PC-9 (cell line): ENCODE measurements around the gene NAPSA. TPM values are rescaled to one million over a fixed set of nuclear protein-coding genes. Genes with fewer than 3 reads are reported as not detected.

Experiments used
- BruUV-seq: library from RNA; stranded (reverse); fragments of 400-500 nt; replicated peaks from 2 replicates; lab custom pipeline; 2021; lab: Mats Ljungman, UMichigan
- CTCF ChIA-PET: fragments of 300-600 bp; sonication (Branson Sonifier 250); formaldehyde crosslinking; loops from one replicate; lab custom pipeline; 2022; ENCODE audit warnings: antibody characterized with exemption; lab: Charles Lee
- POLR2A ChIA-PET: fragments of 300-600 bp; sonication (Branson Sonifier 250); formaldehyde crosslinking; loops from one replicate; lab custom pipeline; 2022; ENCODE audit warnings: antibody characterized with exemption; ENCODE audit not compliant: unreplicated experiment; lab: Charles Lee
- DNase-seq, 2 experiments: peaks; one replicate each; pipeline versions ENCODE4 v3.0.0 to v3.0.0-alpha.2; 2015 to 2022; ENCODE audit warnings: mixed read lengths in 1 of 2
- H2AFZ ChIP-seq: fragments of 200-600 bp; sonication (generic); 2 replicates; pipeline ENCODE4 v1.8.1; 2017; ENCODE audit warnings: antibody characterized with exemption
- H3F3A ChIP-seq: fragments of 200-600 bp; sonication (generic); 2 replicates; pipeline ENCODE4 v1.8.1; 2017; ENCODE audit warnings: antibody characterized with exemption, mild to moderate bottlenecking, low read depth; ENCODE audit not compliant: insufficient read depth
- H3K27ac ChIP-seq: fragments of 200-600 bp; sonication (generic); 2 replicates; pipeline ENCODE4 v1.6.1; 2016; ENCODE audit warnings: mixed run types
- H3K27me3 ChIP-seq: fragments of 200-600 bp; sonication (generic); 2 replicates; pipeline ENCODE4 v1.6.1; 2016; ENCODE audit warnings: low read depth, mixed run types; ENCODE audit not compliant: insufficient read depth
- H3K36me3 ChIP-seq: fragments of 200-600 bp; sonication (generic); 2 replicates; pipeline ENCODE4 v1.6.1; 2016; ENCODE audit warnings: low read depth, mixed run types
- H3K4me1 ChIP-seq: fragments of 200-600 bp; sonication (generic); replicated peaks from 2 replicates; pipeline ENCODE4 v1.6.1; 2016; ENCODE audit warnings: mixed run types; ENCODE audit not compliant: insufficient read depth
- H3K4me2 ChIP-seq: fragments of 200-600 bp; sonication (generic); 2 replicates; pipeline ENCODE4 v1.6.1; 2017; ENCODE audit warnings: mixed run types
- H3K4me3 ChIP-seq: fragments of 200-600 bp; sonication (generic); 2 replicates; pipeline ENCODE4 v1.6.1; 2016; ENCODE audit warnings: mixed run types
- H3K79me2 ChIP-seq: fragments of 200-600 bp; sonication (generic); 2 replicates; pipeline ENCODE4 v1.6.1; 2017; ENCODE audit warnings: low read depth, mixed run types
- H3K9me2 ChIP-seq: fragments of 200-600 bp; sonication (generic); 2 replicates; pipeline ENCODE4 v1.8.1; 2017; ENCODE audit warnings: mild to moderate bottlenecking; ENCODE audit not compliant: insufficient read depth
- H3K9me3 ChIP-seq: fragments of 200-600 bp; sonication (generic); 2 replicates; pipeline ENCODE4 v1.8.1; 2016; ENCODE audit warnings: low read depth; ENCODE audit not compliant: insufficient read depth
- H4K20me1 ChIP-seq: fragments of 200-600 bp; sonication (generic); 2 replicates; pipeline ENCODE4 v1.8.1; 2017; ENCODE audit not compliant: insufficient read depth
- CTCF ChIP-seq: fragments of 200-600 bp; sonication (generic); conservative IDR thresholded peaks from 2 replicates; pipeline ENCODE4 v1.6.1; 2017; ENCODE audit warnings: mixed run types, antibody characterized with exemption, mild to moderate bottlenecking, moderate library complexity
- EZH2 ChIP-seq: fragments of 200-600 bp; sonication (generic); IDR thresholded peaks from 2 replicates; pipeline ENCODE4 v1.8.0; 2017; ENCODE audit warnings: antibody characterized with exemption, low read depth
- intact Hi-C: fragments of 100-400 bp; cut with micrococcal nuclease; formaldehyde crosslinking; loops from one replicate; pipeline ENCODE4 v1.10.0; 2022; ENCODE audit not compliant: unreplicated experiment
- total RNA-seq: library from RNA; stranded (reverse); gene quantifications from 2 replicates; pipeline ENCODE4 v1.2.3, GENCODE V29; 2021

Gene NAPSA
- total RNA-seq, 1 experiment from 2014 or later = 1.7 TPM

- 0 out of 2 replicates have a peak, but pooled peaks cover 15% of the 10 kb centered on the region for H3K36me3 ChIP-seq
- H3K79me2 ChIP-seq = no peaks in the 10 kb centered on the region
- H3K9me2 ChIP-seq = no peaks in the 10 kb centered on the region
- POLR2A ChIA-PET = no interaction called here
- no peak for DNase-seq
- no peak overlapping the region for H3K4me2 ChIP-seq
- H3K27me3 ChIP-seq = no peaks in the 10 kb centered on the region
- H3F3A ChIP-seq = peaks cover 6% of the 10 kb centered on the region; the same call in 1 of the 2 replicates
- no peak overlapping the region for H3K27ac ChIP-seq
- CTCF ChIA-PET = no interaction called here
- BruUV-seq = no TSS peak
- no peaks in the 10 kb centered on the region for H3K9me3 ChIP-seq
- no peak for TF ChIP-seq CTCF
- TF ChIP-seq EZH2 = no peak
- H3K4me3 ChIP-seq = no peak overlapping the region
- no peaks in the 10 kb centered on the region for H3K4me1 ChIP-seq
- intact Hi-C loops = no loop called here
- H2AFZ ChIP-seq = no peak overlapping the region
- H4K20me1 ChIP-seq = no peaks in the 10 kb centered on the region
Measured at GRCh38 chr19:50406829-50407228, 41.4 kb upstream of the NAPSA start.

DNA sequence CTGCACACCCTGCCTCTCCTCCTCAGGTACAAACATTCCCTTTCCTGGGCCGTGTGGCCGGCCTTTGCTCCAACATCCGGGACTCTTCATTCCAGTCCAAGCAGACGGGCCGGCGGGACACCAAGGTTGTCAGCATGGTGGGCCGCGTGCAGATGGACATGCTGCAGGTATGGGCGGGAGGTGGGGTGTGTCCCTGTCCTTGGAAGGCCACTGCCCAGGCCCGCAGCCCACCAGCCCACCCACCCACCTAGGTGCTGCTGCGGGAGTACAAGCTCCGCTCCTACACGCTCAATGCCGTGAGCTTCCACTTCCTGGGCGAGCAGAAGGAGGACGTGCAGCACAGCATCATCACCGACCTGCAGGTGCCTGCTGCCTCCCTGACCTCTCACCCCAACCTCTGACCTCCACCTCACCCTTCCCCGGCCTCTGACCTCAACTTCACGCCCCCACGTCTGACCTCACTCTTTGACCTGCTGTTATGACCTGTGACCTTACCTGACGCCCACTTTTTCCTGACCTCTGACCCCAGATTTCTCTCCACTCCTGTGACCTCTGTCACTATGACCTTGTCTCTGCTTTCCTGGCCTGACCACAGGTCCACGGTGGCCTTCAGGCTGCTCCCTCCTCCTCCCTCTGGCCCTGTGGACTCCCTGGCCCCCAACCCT is 40.8 kb upstream of the NAPSA start:
- TF ChIP-seq CTCF = no peak
- no peak for TF ChIP-seq EZH2
- Histone ChIP-seq H3K4me2 (no peak overlapping the region), H3K9me3 (no peaks in the 10 kb centered on the region), H3F3A (peaks cover 6% of the 10 kb centered on the region; the same call in 1 of the 2 replicates), H2AFZ (no peak overlapping the region), H3K27ac (no peak overlapping the region), H3K36me3 (0 out of 2 replicates have a peak, but pooled peaks cover 15% of the 10 kb centered on the region), H3K79me2 (no peaks in the 10 kb centered on the region), H3K4me1 (no peaks in the 10 kb centered on the region), H3K4me3 (no peak overlapping the region), H4K20me1 (no peaks in the 10 kb centered on the region), H3K9me2 (no peaks in the 10 kb centered on the region), H3K27me3 (no peaks in the 10 kb centered on the region)
- no peak for DNase-seq
- ChIA-PET CTCF (no interaction called here), POLR2A (no interaction called here)
- intact Hi-C loops = no loop called here
- no TSS peak for BruUV-seq

- H3K27me3 ChIP-seq = no peaks in the 10 kb centered on the region
- intact Hi-C loops = no loop called here
- peaks cover 6% of the 10 kb centered on the region for H4K20me1 ChIP-seq
- POLR2A ChIA-PET = interaction anchor here (0.6 kb wide), 1 partner anchor 32 kb away, joined by 3 read pairs; no protein-coding TSS in a partner anchor
- H3K36me3 ChIP-seq = 0 out of 2 replicates have a peak, but pooled peaks cover 15% of the 10 kb centered on the region
- TF ChIP-seq CTCF = no peak
- no peak for TF ChIP-seq EZH2
- CTCF ChIA-PET = no interaction called here
- no peaks in the 10 kb centered on the region for H3K9me3 ChIP-seq
- DNase-seq = no peak
- H3K4me3 ChIP-seq = no peak overlapping the region
- H3K4me1 ChIP-seq = no peaks in the 10 kb centered on the region
- no peaks in the 10 kb centered on the region for H3K9me2 ChIP-seq
- BruUV-seq = no TSS peak
- no peak overlapping the region for H2AFZ ChIP-seq
- H3K27ac ChIP-seq = no peak overlapping the region
- peaks cover 10% of the 10 kb centered on the region; the same call in 1 of the 2 replicates for H3F3A ChIP-seq
- H3K79me2 ChIP-seq = no peaks in the 10 kb centered on the region
- no peak overlapping the region for H3K4me2 ChIP-seq
Measured at GRCh38 chr19:50402544-50403301, 37.3 kb upstream of the NAPSA start.
